ENCODE data around the gene NCOA3. TPM values are rescaled to one million over a fixed set of nuclear protein-coding genes. Genes with fewer than 3 reads are reported as not detected.

Gene NCOA3
- total and polyA plus RNA-seq, 12 donors: 2.6 to 35.6 (median 22.2) TPM

GRCh38 chr20:47544852-47545251 lies 43.2 kb downstream of the NCOA3 start:
- no peak overlapping the region for H3K4me3 ChIP-seq
- H3K9me3 ChIP-seq (replicated peaks in 1 of 3): no peaks in the 10 kb centered on the region
- no peak overlapping the region for H3K27ac ChIP-seq
- H3K36me3 ChIP-seq (replicated peaks in 1 of 2): no peaks in the 10 kb centered on the region
- TF ChIP-seq CTCF (IDR thresholded peaks at IDR 0.05) (no peak), POLR2A (IDR thresholded peaks at IDR 0.05) (no peak)
- peaks cover 10 to 21% of the 10 kb centered on the region in 2 donors for H3K4me1 ChIP-seq (replicated peaks in 1 of 2)
- WGBS, 4 donors: 57 to 69% (median 62%) methylated on average over 2 of the region's 2 CpGs
- intact Hi-C loops (cut with DNase I): no loop called here
- H3K27me3 ChIP-seq: no peaks in the 10 kb centered on the region
- no peak for DNase-seq

GRCh38 chr20:47545499-47545898 lies 43.8 kb downstream of the NCOA3 start:
- TF ChIP-seq POLR2A (IDR thresholded peaks at IDR 0.05): no peak
- TF ChIP-seq CTCF (IDR thresholded peaks at IDR 0.05): no peak
- WGBS, 4 donors: 93 to 99% (median 97%) methylated on average over 4 of the region's 4 CpGs

GRCh38 chr20:47546184-47547033 lies 44.7 kb downstream of the NCOA3 start:
- Histone ChIP-seq H3K36me3 (replicated peaks in 1 of 2) (no peaks in the 10 kb centered on the region), H3K27ac (no peak overlapping the region), H3K4me1 (replicated peaks in 1 of 2) (peaks cover 4 to 9% of the 10 kb centered on the region in 2 donors), H3K4me3 (no peak overlapping the region), H3K27me3 (no peaks in the 10 kb centered on the region), H3K9me3 (replicated peaks in 1 of 3) (no peaks in the 10 kb centered on the region)
- no peak for DNase-seq
- TF ChIP-seq CTCF (IDR thresholded peaks at IDR 0.05) (no peak), POLR2A (IDR thresholded peaks at IDR 0.05) (no peak)
- intact Hi-C loops (cut with DNase I): no loop called here
- WGBS, 4 donors: 74 to 91% (median 88%) methylated on average over 13 of the region's 13 CpGs

More at GRCh38 chr20:47545499-47545898, 43.8 kb downstream of the NCOA3 start:
- peaks cover 9 to 15% of the 10 kb centered on the region in 2 donors for H3K4me1 ChIP-seq (replicated peaks in 1 of 2)
- H3K27me3 ChIP-seq: no peaks in the 10 kb centered on the region
- no peak overlapping the region for H3K27ac ChIP-seq
- intact Hi-C loops (cut with DNase I): no loop called here
- DNase-seq: no peak
- no peaks in the 10 kb centered on the region for H3K9me3 ChIP-seq (replicated peaks in 1 of 3)
- H3K4me3 ChIP-seq: no peak overlapping the region
- no peaks in the 10 kb centered on the region for H3K36me3 ChIP-seq (replicated peaks in 1 of 2)

- Histone ChIP-seq H3K4me3 (no peak overlapping the region), H3K27ac (no peak overlapping the region), H3K36me3 (replicated peaks in 1 of 2) (no peaks in the 10 kb centered on the region), H3K9me3 (replicated peaks in 1 of 3) (no peaks in the 10 kb centered on the region), H3K27me3 (no peaks in the 10 kb centered on the region), H3K4me1 (replicated peaks in 1 of 2) (peaks cover 9 to 12% of the 10 kb centered on the region in 2 donors)
- TF ChIP-seq CTCF (IDR thresholded peaks at IDR 0.05): no peak
- no peak for TF ChIP-seq POLR2A (IDR thresholded peaks at IDR 0.05)
- DNase-seq: no peak
- intact Hi-C loops (cut with DNase I): no loop called here
- WGBS, 4 donors: 93 to 96% (median 93%) methylated on average over 5 of the region's 5 CpGs
These were observed 45.3 kb downstream of the NCOA3 start for GRCh38 chr20:47547034-47547387.

Measured in adrenal gland (tissue), 12 donors.